Activated T-cell treated with anti-CD3 and anti-CD28 coated beads, Interleukin-2, amount 50 U/mL, for 4 hours (primary cell): ENCODE data around the gene EFCAB8. TPM values are rescaled to one million over a fixed set of nuclear protein-coding genes. Genes with fewer than 3 reads are reported as not detected.
A peak's percentile ranks its signal among the peaks of the same experiment; 100 is the strongest.
"Not testable (repeated sequence)": the region's sequence is repeated elsewhere in the genome, so short reads cannot be mapped to it uniquely, and the experiment has no call there.

Experiments
- ATAC-seq, 2 donors: fragments of 200-7000 bp; cut with Tn5 transposase; one replicate each; pipeline ENCODE4 v1.10.0; 2021
- DNase-seq: peaks from one replicate; pipeline ENCODE4 v3.0.0-alpha.2; 2020
- H3K27me3 Mint-ChIP-seq: one replicate; pipeline ENCODE4 v1.8.0; 2021; ENCODE audit warnings: low read depth, mixed read lengths
- H3K36me3 Mint-ChIP-seq: one replicate; pipeline ENCODE4 v1.8.0; 2022; ENCODE audit warnings: mixed read lengths; ENCODE audit not compliant: insufficient read depth
- H3K4me1 Mint-ChIP-seq: one replicate; pipeline ENCODE4 v1.8.0; 2021; ENCODE audit warnings: low read depth, mixed read lengths
- H3K4me3 Mint-ChIP-seq: one replicate; pipeline ENCODE4 v1.8.0; 2021; ENCODE audit warnings: mild to moderate bottlenecking, moderate library complexity, mixed read lengths
- H3K9me3 Mint-ChIP-seq: one replicate; pipeline ENCODE4 v1.8.0; 2021; ENCODE audit warnings: mixed read lengths
- total RNA-seq, 3 donors: library from RNA; stranded (reverse); gene quantifications; one replicate each; pipeline ENCODE4 v1.2.1, GENCODE V29; 2021

Gene EFCAB8
- total RNA-seq, 3 donors from 2014 or later: 0.25 to 0.40 (median 0.38) TPM

DNA sequence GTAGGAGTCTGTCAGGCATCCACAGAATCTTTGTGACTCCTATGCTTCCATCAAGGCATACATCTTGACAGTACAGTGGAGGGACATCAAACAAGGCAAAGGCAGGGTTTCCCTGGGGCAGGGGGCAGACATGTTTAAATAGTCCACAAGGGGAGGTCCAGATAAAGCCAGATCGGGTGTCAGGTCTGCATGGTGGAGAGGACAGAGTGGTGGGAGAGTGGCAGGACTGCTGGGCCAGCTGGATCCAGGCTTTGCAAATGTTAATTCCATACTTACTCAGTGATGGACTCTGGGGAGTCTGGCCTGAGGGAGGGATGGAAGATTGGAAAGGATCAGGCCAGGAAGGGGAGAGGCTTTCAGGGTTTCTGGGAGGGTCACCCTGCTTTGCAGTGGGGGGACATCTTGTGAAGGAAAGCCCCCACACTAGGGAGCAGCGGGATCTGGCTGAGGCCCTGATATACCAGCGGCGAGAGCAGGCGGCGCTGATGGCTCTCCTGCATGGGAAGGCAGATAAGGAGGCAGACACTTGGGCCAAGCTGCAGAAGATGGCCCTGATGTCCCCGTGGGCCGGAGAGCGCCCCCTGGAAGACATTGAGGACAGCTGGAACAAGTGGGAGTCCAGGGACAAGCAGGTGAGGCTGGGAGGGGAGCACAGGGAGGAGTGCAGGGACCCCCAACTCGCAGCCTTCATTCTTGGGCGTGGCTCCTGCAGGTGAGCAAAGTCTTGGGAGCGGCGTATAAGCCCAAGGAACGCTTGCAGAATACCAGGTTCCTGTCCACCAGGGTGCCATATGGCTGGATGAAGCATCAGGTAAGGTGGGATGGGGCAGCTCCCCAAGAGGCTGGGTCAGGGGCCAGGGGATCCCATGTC, 100.9 kb downstream of the EFCAB8 start:
- Mint-ChIP-seq H3K9me3 (peaks cover 25% of the 10 kb centered on the region), H3K4me1 (peaks cover 14% of the 10 kb centered on the region), H3K27me3 (no peaks in the 10 kb centered on the region), H3K36me3 (peaks cover 11% of the 10 kb centered on the region), H3K4me3 (no peak overlapping the region)
- ATAC-seq (no peak), DNase-seq (no peak)

DNA sequence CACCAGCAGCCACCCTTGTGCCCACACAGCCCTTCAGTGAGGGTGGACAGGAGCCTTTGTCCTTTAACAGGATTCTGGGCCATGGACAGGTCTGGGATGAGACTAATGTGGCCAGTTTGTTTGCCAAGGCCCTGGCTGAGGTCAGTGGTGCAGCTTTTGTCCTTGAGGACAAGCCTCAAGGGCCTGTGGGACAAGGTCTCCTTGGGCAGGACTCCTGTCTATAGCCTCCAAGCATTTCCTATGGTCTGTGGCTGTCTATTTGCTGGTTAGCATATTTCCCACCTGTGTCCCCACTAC, 101.4 kb downstream of the EFCAB8 start:
- peaks cover 25% of the 10 kb centered on the region for H3K9me3 Mint-ChIP-seq
- H3K27me3 Mint-ChIP-seq: no peaks in the 10 kb centered on the region
- H3K4me3 Mint-ChIP-seq: no peak overlapping the region
- ATAC-seq: no peak
- peaks cover 16% of the 10 kb centered on the region for H3K4me1 Mint-ChIP-seq
- DNase-seq: no peak
- H3K36me3 Mint-ChIP-seq: peaks cover 11% of the 10 kb centered on the region

DNA sequence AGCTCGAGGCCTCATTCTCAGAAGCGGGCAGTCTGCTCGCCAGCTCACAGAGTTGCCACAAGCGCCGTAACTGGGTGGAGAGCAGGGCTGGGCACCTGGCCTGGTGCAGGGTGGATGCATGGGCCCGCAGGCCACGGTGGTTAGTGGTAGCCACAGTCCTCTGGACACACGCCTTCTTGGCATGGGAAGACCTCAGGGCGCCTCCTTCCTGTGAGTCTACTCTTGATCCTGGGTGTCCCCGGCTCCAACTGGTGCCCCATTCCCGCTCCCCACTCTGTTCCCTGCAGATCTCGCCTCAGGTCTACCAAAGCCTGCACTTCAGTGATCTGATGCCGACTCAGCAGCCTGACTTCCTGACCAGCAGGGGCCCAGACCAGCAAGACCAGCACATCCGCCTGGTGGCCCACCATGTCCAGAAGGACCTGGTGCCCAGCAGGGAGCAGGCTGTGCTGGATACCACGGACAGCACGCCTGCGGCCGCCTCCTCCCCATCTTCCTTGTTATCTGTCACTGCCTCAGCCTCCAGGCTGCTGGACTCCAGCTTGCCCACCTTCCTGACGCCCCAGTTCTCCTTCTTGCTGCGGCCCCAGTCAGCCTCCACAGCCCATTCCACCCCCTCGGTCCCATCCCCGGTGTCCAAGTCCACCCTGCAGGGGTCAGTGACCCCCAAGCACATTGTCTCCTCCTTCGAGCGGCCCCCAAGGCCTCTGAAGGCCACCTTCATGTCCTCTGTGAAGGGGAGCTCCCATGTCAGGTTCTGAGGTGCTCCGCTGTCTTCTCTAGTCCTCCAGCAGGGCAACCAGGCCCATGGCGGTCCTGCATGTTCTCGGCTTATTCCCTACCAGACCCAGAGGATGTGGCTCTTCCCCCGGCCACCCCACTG, 102.4 kb downstream of the EFCAB8 start:
- no peak for DNase-seq
- H3K36me3 Mint-ChIP-seq: peaks cover 11% of the 10 kb centered on the region
- H3K27me3 Mint-ChIP-seq: no peaks in the 10 kb centered on the region
- no peak for ATAC-seq
- H3K9me3 Mint-ChIP-seq: peaks cover 20% of the 10 kb centered on the region
- H3K4me1 Mint-ChIP-seq: peaks cover 26% of the 10 kb centered on the region
- no peak overlapping the region for H3K4me3 Mint-ChIP-seq

DNA sequence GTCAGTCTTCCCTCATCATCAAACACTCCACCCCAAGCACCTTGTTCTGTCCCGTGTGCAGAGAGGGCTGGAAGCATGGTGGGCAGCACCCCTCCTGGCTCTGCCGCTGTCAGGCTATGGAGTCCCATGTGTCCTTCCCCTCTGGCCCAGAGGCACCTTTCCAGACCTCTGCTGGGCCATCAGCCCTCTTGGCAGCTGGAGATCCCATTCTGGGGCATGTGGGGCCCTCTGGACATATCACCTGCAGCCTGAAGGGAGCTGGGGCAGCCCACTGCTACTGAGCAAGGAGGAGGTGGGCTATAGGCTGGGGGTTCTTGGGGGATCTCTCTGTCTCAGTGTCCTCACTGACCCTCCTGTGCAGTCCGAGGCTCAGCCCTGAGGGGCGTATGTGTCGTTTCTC, 103.3 kb downstream of the EFCAB8 start:
- Mint-ChIP-seq H3K4me1 (peaks cover 35% of the 10 kb centered on the region), H3K4me3 (no peak overlapping the region), H3K27me3 (no peaks in the 10 kb centered on the region), H3K9me3 (peaks cover 14% of the 10 kb centered on the region), H3K36me3 (peaks cover 9% of the 10 kb centered on the region)
- DNase-seq (no peak), ATAC-seq (no peak)

DNA sequence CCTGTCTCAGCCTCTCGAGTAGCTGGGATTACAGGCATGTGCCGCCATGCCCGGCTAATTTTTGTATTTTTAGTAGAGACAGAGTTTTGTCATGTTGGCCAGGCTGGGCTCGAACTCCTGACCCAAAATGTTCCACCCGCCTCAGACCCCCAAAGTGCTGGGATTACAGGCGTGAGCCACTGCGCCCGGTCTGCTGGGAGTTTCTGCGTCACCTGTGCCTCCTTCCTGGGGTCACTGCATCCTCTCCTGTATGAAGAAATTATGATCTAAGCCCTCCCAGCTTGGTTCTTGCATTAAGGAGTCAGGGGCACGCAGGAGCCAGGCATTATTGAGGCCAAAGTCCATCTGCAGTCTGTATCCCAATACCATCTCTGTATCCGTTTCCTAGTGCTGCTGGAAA, 103.9 kb downstream of the EFCAB8 start:
- not testable (repeated sequence) for H3K4me3 Mint-ChIP-seq, H3K36me3 Mint-ChIP-seq, H3K27me3 Mint-ChIP-seq, DNase-seq, ATAC-seq
- H3K9me3 Mint-ChIP-seq: peaks cover 11% of the 10 kb centered on the region
- H3K4me1 Mint-ChIP-seq: peaks cover 41% of the 10 kb centered on the region

DNA sequence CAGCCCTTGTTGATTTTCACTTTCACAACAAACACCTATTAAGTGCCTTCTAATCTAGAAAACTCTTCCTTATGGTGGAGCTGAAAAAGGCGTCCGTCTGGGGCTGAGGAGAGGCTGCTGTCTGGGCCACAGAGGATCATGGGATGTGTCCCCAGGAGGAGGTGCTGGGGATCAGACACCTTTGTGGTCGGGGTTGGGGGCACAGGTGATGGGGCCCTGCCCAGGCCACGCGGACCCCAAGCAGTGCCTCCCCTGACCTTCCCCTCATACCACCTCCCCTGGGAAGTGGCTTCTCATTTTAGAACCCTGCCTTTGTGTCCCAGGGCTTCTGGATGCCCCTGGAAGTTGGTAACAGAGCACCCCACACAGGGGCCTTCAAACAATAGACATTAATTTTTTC, 104.5 kb downstream of the EFCAB8 start:
- H3K4me3 Mint-ChIP-seq: no peak overlapping the region
- ATAC-seq: no peak
- H3K9me3 Mint-ChIP-seq: peaks cover 5% of the 10 kb centered on the region
- peaks cover under 1% of the 10 kb centered on the region for H3K36me3 Mint-ChIP-seq
- H3K4me1 Mint-ChIP-seq: peaks cover 46% of the 10 kb centered on the region
- DNase-seq: no peak
- no peaks in the 10 kb centered on the region for H3K27me3 Mint-ChIP-seq

DNA sequence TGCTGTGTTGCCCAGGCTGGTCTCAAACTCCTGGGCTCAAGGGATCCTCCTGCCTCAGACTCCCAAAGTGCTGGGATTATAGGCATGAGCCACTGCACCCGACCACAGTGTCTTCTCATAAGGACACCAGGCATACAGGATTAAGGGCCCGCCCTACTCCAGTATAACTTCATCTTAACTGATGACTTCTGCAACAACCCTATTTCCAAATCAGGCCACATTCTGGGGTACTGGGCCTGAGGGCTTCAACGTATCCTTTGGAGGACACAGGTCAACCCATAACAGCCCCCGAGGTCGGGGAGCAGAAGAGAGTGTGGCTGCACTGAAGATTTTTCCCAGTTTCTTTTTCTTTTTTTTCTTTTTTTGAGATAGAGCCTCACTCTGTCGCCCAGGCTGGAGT, 105.9 kb downstream of the EFCAB8 start:
- DNase-seq: no peak
- Mint-ChIP-seq H3K4me3 (no peak overlapping the region), H3K9me3 (no peaks in the 10 kb centered on the region), H3K27me3 (no peaks in the 10 kb centered on the region), H3K4me1 (peaks cover 57% of the 10 kb centered on the region), H3K36me3 (no peaks in the 10 kb centered on the region)
- ATAC-seq: no peak

DNA sequence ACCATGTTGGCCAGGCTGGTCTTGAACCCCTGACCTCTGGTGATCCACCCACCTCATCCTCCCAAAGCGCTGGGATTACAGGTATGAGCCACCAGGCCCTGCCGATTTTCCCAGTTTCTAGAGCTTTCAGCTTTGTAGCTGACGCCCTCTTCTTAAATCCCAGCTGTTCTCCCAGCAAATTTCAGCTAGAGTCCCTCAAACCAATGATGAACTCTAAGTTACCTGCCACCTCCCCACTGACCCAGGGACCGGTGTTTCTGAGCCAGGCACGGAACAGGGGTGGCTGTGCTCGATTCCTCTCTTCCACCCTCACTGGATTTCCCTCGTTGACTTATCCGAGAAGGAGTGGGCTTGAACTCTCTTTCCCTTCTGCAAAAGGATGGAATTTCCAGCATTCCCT, 106.4 kb downstream of the EFCAB8 start:
- ATAC-seq (no peak), DNase-seq (no peak)
- Mint-ChIP-seq H3K36me3 (no peaks in the 10 kb centered on the region), H3K27me3 (no peaks in the 10 kb centered on the region), H3K9me3 (no peaks in the 10 kb centered on the region), H3K4me3 (no peak overlapping the region), H3K4me1 (peaks cover 62% of the 10 kb centered on the region)

DNA sequence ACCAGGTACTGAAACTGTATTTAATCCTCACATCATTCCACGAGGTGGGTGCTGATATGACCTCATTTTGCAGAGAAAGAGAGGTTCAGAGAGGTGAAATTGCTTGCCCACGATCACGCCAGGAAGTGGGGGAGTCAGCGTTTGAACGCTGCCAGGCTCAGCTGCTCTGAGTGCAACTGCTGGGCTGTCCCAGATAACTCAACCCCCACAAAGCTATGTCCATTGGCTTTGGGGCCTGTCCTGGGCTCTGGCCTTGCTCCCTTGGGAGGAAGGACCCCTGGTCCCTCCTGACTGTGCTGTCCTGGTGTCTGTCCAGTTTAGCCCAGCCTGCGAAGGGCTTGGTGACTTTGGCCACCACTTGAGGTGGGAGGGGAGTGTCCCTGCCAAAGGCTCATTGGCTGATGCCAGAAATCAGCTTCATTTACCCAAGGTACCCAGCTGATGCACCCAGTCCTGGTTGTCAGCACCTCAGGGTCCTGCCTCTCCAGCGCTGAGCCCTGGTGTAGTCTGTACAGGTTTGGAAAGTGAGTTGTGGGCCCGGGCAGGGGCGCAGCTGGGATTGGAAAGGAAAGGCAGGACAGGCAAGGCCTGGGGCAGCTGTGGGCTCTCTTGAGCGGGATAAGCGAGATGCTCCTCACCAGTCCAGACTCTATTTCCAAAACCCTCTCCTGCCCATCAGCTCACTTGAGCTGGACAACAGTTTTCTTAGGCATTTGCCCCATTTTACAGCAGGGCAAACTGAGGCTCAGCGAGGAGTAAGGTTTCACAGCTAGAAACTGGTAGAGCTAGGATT, 107.1 kb downstream of the EFCAB8 start:
- Mint-ChIP-seq H3K4me3 (no peak overlapping the region), H3K36me3 (no peaks in the 10 kb centered on the region), H3K4me1 (peaks cover 65% of the 10 kb centered on the region), H3K27me3 (no peaks in the 10 kb centered on the region), H3K9me3 (no peaks in the 10 kb centered on the region)
- DNase-seq (peak; percentile 42), ATAC-seq (no peak)

DNA sequence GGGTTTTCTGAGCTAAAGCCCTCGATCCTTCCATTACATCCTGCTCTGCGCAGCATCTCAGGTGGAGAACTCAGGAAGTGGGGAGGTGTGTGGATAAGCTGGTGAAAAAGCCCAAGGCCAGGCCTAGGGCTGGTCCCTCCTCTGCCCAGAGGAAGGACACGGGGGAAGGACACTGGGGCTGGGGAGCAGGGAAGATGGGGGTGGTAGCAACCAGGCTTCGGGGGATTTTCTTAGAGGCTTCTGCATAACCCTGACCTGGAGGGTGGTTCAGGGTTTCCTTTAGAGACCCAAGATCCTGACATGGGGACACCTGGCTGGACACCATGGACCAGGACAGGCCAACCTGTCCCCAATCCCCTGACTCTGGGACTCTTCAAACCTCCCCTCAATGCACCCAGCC, 107.7 kb downstream of the EFCAB8 start:
- Mint-ChIP-seq H3K9me3 (no peaks in the 10 kb centered on the region), H3K27me3 (no peaks in the 10 kb centered on the region), H3K4me3 (no peak overlapping the region), H3K4me1 (peaks cover 65% of the 10 kb centered on the region), H3K36me3 (no peaks in the 10 kb centered on the region)
- DNase-seq (no peak), ATAC-seq (no peak)

DNA sequence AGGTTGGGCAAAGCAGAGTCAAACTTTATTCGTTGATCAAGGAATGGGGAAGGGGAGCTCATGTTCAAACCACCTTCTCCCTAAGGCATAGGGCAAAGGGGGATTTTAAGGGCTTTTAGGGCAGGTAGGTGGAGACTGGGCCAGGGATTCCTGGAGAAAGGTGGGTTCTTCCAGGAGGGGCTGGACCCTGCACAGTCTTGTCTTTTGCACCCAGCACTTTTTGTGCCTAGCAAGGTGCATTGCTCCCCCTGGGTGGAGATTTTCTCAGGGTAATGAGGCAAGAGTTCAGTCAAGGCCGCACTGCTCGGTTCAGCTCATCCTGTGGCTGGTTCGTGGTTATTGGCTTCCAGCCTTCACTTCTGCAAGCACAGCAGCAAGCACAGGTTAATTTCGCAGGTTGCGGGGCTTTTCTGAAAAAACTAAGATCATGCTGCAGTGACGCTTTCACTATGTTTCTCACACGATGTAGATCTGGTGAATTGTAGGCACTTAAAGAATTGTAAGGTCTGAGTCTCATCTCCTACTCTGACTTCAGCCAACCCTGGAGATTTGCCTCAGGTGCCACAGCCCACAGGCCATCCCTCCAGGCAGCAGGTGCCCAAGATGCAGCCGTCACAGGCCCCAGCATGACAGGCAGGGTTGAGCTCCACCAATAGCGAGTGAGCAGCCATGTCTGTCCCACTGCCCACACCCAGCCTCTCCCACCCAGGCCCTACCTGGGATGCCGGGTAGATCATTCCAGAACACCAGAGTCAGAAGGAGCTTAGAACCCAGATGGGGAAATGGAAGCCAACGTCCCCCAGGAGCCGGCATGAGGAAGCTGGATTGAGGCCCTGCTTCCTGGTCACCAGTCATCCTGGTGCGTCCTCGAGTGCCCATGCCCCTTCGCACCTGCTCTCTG, 108.4 kb downstream of the EFCAB8 start:
- Mint-ChIP-seq H3K4me1 (peaks cover 65% of the 10 kb centered on the region), H3K9me3 (no peaks in the 10 kb centered on the region)
- ATAC-seq: peak; percentile 16 to 35

DNA sequence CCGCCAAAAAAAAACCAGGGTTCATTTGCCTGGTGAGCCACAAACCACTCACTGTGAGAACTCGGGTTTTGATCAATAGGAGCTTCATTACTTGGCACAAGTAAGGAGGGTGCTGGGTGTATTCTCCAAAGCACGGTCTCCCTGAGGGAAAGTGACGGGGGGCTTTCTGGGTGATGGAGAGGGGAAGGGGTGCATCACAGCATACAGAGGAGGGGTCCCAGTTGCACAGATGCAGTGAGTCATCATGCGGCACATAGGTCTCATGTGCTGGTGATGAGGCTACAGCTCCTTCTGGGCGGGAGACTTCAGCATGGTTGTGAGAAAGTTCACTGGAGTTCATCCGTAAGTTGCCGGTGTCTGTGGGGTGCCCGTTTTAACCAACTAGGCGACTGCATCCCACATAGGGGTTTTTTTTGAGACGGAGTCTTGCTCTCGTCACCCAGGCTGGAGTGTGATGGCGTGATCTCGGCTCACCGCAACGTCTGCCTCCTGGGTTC, 109.3 kb downstream of the EFCAB8 start:
- peak; percentile 32 to 36 for ATAC-seq
- peaks cover 63% of the 10 kb centered on the region for H3K4me1 Mint-ChIP-seq
- H3K9me3 Mint-ChIP-seq: no peaks in the 10 kb centered on the region

More for the DNA sequence above, 108.4 kb downstream of the EFCAB8 start:
- DNase-seq: no peak
- H3K4me3 Mint-ChIP-seq: peak overlapping the region; percentile 39
- H3K27me3 Mint-ChIP-seq: no peaks in the 10 kb centered on the region
- no peaks in the 10 kb centered on the region for H3K36me3 Mint-ChIP-seq

DNA sequence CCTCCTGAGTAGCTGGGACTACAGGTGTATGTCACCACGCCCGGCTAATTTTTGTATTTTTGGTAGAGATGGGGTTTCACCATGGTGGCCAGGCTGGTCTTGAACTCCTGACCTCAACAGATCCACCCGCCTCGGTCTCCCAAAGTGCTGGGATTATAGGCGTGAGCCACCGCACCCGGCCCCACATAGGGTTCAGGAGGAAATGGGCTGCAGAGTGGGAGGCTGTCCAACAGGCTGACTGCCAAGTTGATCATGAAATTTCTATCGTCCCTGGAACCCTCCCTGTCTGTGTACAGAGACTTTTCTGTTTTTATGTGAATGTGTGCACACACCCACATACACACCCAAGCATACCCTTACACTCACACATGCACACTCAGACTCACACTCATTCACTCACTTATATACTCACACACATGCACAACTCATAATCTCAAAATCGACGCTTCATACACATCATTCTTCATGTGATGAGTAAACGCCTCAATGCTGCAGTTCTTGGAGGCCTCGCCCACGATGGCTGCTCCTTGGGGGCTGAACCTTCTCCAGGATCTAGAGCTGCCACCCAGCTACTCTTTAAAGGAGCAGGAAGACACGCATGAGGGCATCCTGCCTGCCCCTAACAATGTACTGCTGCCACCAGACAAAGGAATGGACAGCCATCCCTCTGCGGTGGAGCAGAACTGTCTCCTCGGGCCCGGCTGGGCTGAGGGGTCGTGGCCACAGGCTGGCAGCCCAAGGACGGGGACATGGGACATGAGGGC, 109.9 kb downstream of the EFCAB8 start:
- no peaks in the 10 kb centered on the region for H3K9me3 Mint-ChIP-seq
- H3K4me3 Mint-ChIP-seq: peak overlapping the region; percentile 19
- ATAC-seq (peak; percentile 30 to 31), DNase-seq (no peak)
- H3K27me3 Mint-ChIP-seq: no peaks in the 10 kb centered on the region
- peaks cover 57% of the 10 kb centered on the region for H3K4me1 Mint-ChIP-seq
- no peaks in the 10 kb centered on the region for H3K36me3 Mint-ChIP-seq

More for the DNA sequence above, 109.3 kb downstream of the EFCAB8 start:
- H3K4me3 Mint-ChIP-seq: peak overlapping the region; percentile 39
- peak; percentile 49 for DNase-seq
- no peaks in the 10 kb centered on the region for H3K27me3 Mint-ChIP-seq
- H3K36me3 Mint-ChIP-seq: no peaks in the 10 kb centered on the region
